ENCODE data around the gene SLITRK2.

SLITRK2 gene, protein sequence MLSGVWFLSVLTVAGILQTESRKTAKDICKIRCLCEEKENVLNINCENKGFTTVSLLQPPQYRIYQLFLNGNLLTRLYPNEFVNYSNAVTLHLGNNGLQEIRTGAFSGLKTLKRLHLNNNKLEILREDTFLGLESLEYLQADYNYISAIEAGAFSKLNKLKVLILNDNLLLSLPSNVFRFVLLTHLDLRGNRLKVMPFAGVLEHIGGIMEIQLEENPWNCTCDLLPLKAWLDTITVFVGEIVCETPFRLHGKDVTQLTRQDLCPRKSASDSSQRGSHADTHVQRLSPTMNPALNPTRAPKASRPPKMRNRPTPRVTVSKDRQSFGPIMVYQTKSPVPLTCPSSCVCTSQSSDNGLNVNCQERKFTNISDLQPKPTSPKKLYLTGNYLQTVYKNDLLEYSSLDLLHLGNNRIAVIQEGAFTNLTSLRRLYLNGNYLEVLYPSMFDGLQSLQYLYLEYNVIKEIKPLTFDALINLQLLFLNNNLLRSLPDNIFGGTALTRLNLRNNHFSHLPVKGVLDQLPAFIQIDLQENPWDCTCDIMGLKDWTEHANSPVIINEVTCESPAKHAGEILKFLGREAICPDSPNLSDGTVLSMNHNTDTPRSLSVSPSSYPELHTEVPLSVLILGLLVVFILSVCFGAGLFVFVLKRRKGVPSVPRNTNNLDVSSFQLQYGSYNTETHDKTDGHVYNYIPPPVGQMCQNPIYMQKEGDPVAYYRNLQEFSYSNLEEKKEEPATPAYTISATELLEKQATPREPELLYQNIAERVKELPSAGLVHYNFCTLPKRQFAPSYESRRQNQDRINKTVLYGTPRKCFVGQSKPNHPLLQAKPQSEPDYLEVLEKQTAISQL

DNA sequence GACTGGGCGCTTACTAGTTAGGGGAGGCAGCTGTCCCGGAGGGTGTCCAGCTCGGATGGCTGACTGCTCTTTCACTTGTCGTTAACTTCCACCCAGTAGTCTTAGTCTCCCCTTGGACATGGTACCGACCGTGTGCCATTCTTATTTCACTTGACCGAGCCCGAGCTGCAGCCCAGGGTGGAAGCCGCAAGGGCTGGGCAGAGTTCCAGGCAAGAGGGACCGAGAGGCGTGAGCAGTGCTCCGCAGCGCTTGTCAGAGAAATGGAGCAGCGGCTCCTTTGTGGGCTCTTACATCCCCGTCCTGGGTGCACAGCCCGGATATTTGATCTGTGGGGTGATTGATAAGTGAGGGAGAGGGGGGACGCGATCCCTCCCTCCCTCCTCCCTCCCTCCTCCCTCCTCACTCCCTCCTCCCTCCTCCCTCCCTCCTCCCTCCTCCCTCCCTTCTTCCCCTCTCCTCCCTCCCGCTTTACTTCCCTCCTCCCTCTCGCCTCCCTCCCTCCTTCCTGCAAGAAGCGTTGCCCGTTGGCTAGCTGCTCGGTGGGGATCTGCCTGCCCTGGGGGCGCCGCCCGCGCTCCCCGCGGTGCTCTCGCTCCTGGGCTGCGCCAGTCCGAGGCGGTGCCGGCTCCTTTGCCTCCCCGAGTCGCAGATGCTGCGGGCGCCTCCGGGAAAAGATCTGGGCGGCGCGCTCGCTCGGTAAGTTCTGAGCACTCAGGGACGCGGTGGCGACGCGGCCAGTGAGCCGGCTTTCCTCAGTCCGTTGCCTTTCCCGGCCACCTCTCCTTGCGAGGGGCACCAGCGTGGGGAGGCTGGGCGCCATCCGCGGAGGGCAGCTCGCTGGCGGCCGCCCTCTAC is at the start of gene SLITRK2:
SLITRK2 (plus strand) TSS at position 499 of the 855 bp plus-strand sequence. CDS start 4,597 bp downstream, outside the sequence.
- Mint-ChIP-seq H3K27ac (ENCODE audit: low read depth) (no peak within 1 kb of the TSS), H3K36me3 (ENCODE audit: insufficient read depth) (no peaks in the 10 kb centered on the region), H3K9me3 (peaks cover 5% of the 10 kb centered on the region), H3K4me1 (no peaks in the 10 kb centered on the region), H3K27me3 (peaks cover 12% of the 10 kb centered on the region), H3K4me3 (no peak within 1 kb of the TSS)
- no peak for DNase-seq (ENCODE audit: low spot score in 2 of 2)
- no peak for ATAC-seq (replicated peaks; ENCODE audit: extremely low read depth, poor library complexity, severe bottlenecking)

GRCh38 chrX:145773006-145773405 is 44.6 kb upstream of the SLITRK2 start:
- DNase-seq (ENCODE audit: low spot score in 2 of 2) (no peak), ATAC-seq (replicated peaks; ENCODE audit: extremely low read depth, poor library complexity, severe bottlenecking) (no peak)
- no peaks in the 10 kb centered on the region for H3K4me1 Mint-ChIP-seq
- H3K4me3 Mint-ChIP-seq, result no peak overlapping the region
- H3K27me3 Mint-ChIP-seq, result no peaks in the 10 kb centered on the region
- H3K27ac Mint-ChIP-seq (ENCODE audit: low read depth), result no peak overlapping the region
- peaks cover 22% of the 10 kb centered on the region for H3K9me3 Mint-ChIP-seq
- no peaks in the 10 kb centered on the region for H3K36me3 Mint-ChIP-seq (ENCODE audit: insufficient read depth)

DNA sequence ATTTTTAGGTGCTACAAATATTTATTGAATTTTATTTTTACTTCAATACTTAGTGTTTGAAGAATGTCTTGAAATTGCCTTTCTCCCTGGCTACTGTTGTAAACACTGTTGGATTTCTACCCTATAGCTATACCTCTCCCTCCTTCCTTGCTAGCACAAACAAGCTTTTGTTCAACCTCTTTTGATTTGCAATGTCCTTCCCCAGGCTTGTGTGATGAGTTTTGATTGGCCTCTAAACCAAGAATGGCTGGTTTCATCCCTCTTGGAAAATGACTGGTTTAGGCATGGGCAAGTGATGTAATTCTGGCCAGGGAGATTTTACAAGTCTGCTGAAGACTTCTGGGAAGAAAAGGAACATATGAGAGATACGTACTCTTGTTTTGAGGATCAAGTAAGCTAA is 25.3 kb upstream of the SLITRK2 start:
- H3K4me3 Mint-ChIP-seq, result no peak overlapping the region
- DNase-seq (ENCODE audit: low spot score in 2 of 2) (no peak), ATAC-seq (replicated peaks; ENCODE audit: extremely low read depth, poor library complexity, severe bottlenecking) (no peak)
- no peaks in the 10 kb centered on the region for H3K4me1 Mint-ChIP-seq
- no peaks in the 10 kb centered on the region for H3K36me3 Mint-ChIP-seq (ENCODE audit: insufficient read depth)
- H3K27ac Mint-ChIP-seq (ENCODE audit: low read depth), result no peak overlapping the region
- peaks cover 5% of the 10 kb centered on the region for H3K9me3 Mint-ChIP-seq
- H3K27me3 Mint-ChIP-seq, result no peaks in the 10 kb centered on the region

GRCh38 chrX:145803508-145803907 is 14.1 kb upstream of the SLITRK2 start:
- no peak overlapping the region for H3K4me3 Mint-ChIP-seq
- no peaks in the 10 kb centered on the region for H3K36me3 Mint-ChIP-seq (ENCODE audit: insufficient read depth)
- no peak overlapping the region for H3K27ac Mint-ChIP-seq (ENCODE audit: low read depth)
- H3K9me3 Mint-ChIP-seq, result no peaks in the 10 kb centered on the region
- H3K27me3 Mint-ChIP-seq, result no peaks in the 10 kb centered on the region
- no peak for DNase-seq (ENCODE audit: low spot score in 2 of 2)
- H3K4me1 Mint-ChIP-seq, result no peaks in the 10 kb centered on the region
- no peak for ATAC-seq (replicated peaks; ENCODE audit: extremely low read depth, poor library complexity, severe bottlenecking)

DNA sequence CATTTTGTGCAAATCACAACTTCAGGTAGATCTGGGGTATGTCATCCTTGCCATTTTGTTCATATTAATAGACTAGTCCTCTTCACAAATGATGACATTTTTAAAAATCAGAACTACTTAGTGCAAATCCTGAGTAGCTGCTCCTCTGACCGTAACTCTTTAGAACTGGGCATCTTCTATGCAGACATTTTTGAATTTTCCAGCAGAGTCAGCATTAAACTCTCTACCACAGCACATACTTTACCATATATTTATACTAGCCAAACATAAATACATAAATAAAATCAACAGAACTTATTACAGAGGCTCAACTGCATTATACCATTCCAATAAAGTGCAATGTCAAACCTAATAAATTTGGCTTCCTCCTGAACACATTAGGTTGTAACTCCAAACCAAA is 4.5 kb upstream of the SLITRK2 start:
- Mint-ChIP-seq H3K27ac (ENCODE audit: low read depth) (no peak overlapping the region), H3K9me3 (peaks cover 5% of the 10 kb centered on the region), H3K4me1 (no peaks in the 10 kb centered on the region), H3K27me3 (no peaks in the 10 kb centered on the region), H3K36me3 (ENCODE audit: insufficient read depth) (no peaks in the 10 kb centered on the region), H3K4me3 (no peak overlapping the region)
- DNase-seq (ENCODE audit: low spot score in 2 of 2) (no peak), ATAC-seq (replicated peaks; ENCODE audit: extremely low read depth, poor library complexity, severe bottlenecking) (no peak)

GRCh38 chrX:145816601-145817315 is 871 bp upstream of the SLITRK2 start:
- ATAC-seq (replicated peaks; ENCODE audit: extremely low read depth, poor library complexity, severe bottlenecking) (no peak), DNase-seq (ENCODE audit: low spot score in 2 of 2) (no peak)
- Mint-ChIP-seq H3K4me1 (no peaks in the 10 kb centered on the region), H3K4me3 (no peak overlapping the region), H3K9me3 (peaks cover 5% of the 10 kb centered on the region), H3K27ac (ENCODE audit: low read depth) (no peak overlapping the region), H3K27me3 (peaks cover 12% of the 10 kb centered on the region), H3K36me3 (ENCODE audit: insufficient read depth) (no peaks in the 10 kb centered on the region)

DNA sequence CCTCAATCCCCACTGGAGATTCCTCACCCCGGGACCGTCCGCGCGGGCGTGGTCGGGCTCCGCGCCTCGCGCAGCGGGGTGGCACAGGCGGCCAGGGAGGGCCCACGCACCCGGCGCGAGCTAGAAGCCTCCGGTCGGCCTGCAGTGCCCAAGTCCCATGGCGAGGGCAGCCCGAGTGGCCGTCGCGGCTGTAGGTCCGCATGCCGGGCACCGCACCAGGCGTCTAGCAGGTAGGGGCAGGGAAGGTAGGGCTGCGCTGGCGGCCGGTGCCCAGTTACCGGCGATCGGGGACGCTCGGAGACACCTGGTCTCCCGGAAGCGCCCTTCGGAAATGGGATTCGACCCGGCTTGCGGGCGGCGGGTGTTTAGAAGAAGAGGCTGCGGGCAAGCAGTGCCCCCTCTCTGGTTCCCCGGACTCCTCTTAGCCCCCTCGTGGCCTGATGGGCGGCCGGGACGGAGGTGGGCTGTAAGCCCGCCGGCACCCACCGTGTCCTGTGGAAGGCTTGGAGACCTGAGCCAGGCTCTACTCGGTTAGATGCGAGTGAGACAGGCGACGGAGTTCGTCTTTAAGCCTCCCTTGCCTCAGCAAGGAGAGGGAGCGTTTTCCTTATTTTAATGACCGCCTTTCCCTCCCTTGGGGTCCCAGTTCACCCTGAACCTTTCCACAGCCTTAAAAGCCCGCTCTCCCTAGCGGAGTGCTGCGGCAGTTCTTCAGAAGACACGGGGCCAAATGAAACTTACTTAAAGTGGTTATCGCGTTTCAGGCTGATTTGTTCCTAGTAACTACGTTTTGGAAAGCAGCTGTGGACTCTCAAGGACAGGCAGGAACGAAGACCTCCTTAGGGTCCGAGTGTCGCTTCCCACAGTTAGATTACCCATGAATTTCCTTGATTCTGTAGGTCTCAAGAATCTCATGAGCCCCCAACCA is 821 bp downstream of the SLITRK2 start:
- ATAC-seq (replicated peaks; ENCODE audit: extremely low read depth, poor library complexity, severe bottlenecking), result no peak
- Mint-ChIP-seq H3K27ac (ENCODE audit: low read depth) (no peak overlapping the region), H3K9me3 (peaks cover 5% of the 10 kb centered on the region), H3K4me1 (no peaks in the 10 kb centered on the region), H3K4me3 (no peak overlapping the region), H3K36me3 (ENCODE audit: insufficient read depth) (no peaks in the 10 kb centered on the region), H3K27me3 (peaks cover 12% of the 10 kb centered on the region)
- no peak for DNase-seq (ENCODE audit: low spot score in 2 of 2)

GRCh38 chrX:145820825-145821224 is 3.2 kb downstream of the SLITRK2 start:
- Mint-ChIP-seq H3K9me3 (peaks cover 5% of the 10 kb centered on the region), H3K4me3 (no peak overlapping the region)

GRCh38 chrX:145821291-145821897 is 3.8 kb downstream of the SLITRK2 start:
- ATAC-seq (replicated peaks; ENCODE audit: extremely low read depth, poor library complexity, severe bottlenecking) (no peak), DNase-seq (ENCODE audit: low spot score in 2 of 2) (no peak)
- H3K9me3 Mint-ChIP-seq, result peaks cover 5% of the 10 kb centered on the region
- no peaks in the 10 kb centered on the region for H3K4me1 Mint-ChIP-seq
- H3K27ac Mint-ChIP-seq (ENCODE audit: low read depth), result no peak overlapping the region
- H3K36me3 Mint-ChIP-seq (ENCODE audit: insufficient read depth), result no peaks in the 10 kb centered on the region
- H3K27me3 Mint-ChIP-seq, result peaks cover 12% of the 10 kb centered on the region
- H3K4me3 Mint-ChIP-seq, result no peak overlapping the region

More at GRCh38 chrX:145820825-145821224, 3.2 kb downstream of the SLITRK2 start:
- DNase-seq (ENCODE audit: low spot score in 2 of 2) (no peak), ATAC-seq (replicated peaks; ENCODE audit: extremely low read depth, poor library complexity, severe bottlenecking) (no peak)
- no peaks in the 10 kb centered on the region for H3K36me3 Mint-ChIP-seq (ENCODE audit: insufficient read depth)
- peaks cover 12% of the 10 kb centered on the region for H3K27me3 Mint-ChIP-seq
- no peak overlapping the region for H3K27ac Mint-ChIP-seq (ENCODE audit: low read depth)
- H3K4me1 Mint-ChIP-seq, result no peaks in the 10 kb centered on the region

DNA sequence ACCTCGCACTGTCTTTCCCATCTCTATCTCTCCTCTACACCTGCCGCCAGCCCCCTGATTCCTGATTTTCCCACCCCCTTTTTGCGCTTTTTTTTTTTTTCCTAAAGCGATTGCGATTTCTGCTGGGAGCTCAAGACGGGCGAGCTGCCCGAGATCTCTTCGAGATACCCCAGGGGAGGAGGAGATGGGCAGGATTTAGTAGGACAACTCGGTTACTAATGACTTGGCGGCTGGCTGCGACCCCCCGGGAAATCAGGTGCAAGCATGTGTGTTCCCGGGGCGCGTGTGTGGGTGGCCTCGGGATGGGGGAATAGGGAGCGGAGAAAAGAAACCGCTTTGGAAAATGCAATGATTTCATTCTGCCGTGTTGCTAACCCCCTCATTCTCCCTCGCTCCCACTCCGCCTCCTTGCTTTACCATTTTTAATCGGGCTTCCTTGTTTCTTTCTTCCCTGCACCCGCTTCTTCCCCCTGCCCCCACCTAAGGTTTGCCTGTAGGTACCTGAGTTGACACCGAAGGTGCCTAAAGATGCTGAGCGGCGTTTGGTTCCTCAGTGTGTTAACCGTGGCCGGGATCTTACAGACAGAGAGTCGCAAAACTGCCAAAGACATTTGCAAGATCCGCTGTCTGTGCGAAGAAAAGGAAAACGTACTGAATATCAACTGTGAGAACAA is 4.4 kb downstream of the SLITRK2 start:
- Mint-ChIP-seq H3K27me3 (peaks cover 12% of the 10 kb centered on the region), H3K9me3 (peaks cover under 1% of the 10 kb centered on the region), H3K27ac (ENCODE audit: low read depth) (no peak overlapping the region), H3K4me1 (no peaks in the 10 kb centered on the region), H3K4me3 (no peak overlapping the region), H3K36me3 (ENCODE audit: insufficient read depth) (no peaks in the 10 kb centered on the region)
- no peak for DNase-seq (ENCODE audit: low spot score in 2 of 2)
- no peak for ATAC-seq (replicated peaks; ENCODE audit: extremely low read depth, poor library complexity, severe bottlenecking)

Data from central memory CD8-positive, alpha-beta T cell (primary cell).